ENCODE data around the gene SIK3.

DNA sequence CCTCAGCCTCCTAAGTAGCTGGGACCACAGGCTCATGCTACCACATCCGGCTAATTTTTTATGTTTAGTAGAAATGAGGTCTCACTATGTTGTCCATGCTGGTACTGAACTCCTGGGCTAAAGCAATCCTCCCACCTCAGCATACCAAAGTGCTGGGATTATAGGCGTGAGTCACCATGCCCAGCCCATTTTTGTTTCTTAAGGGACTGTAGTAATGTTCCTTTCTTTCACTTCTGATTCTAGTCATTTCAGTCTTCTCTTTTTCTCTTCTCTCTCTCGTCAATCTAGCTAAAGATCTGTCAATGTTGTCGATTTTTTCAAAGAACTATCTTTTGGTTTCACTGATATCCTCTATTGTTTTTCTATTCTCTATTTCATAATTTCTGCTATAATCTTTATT, 149.8 kb downstream of the SIK3 start:
- TF ChIP-seq, protein P1, sequence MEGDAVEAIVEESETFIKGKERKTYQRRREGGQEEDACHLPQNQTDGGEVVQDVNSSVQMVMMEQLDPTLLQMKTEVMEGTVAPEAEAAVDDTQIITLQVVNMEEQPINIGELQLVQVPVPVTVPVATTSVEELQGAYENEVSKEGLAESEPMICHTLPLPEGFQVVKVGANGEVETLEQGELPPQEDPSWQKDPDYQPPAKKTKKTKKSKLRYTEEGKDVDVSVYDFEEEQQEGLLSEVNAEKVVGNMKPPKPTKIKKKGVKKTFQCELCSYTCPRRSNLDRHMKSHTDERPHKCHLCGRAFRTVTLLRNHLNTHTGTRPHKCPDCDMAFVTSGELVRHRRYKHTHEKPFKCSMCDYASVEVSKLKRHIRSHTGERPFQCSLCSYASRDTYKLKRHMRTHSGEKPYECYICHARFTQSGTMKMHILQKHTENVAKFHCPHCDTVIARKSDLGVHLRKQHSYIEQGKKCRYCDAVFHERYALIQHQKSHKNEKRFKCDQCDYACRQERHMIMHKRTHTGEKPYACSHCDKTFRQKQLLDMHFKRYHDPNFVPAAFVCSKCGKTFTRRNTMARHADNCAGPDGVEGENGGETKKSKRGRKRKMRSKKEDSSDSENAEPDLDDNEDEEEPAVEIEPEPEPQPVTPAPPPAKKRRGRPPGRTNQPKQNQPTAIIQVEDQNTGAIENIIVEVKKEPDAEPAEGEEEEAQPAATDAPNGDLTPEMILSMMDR (IDR thresholded peaks at IDR 0.05), result no peak
- TF ChIP-seq EZH2 (IDR thresholded peaks at IDR 0.05), result no peak

Measured in neural progenitor cell (in vitro differentiated cells).